Skin epidermis (tissue), 12 donors: Measurements from ENCODE around the gene IGSF10.

Experiments
- H3K27ac ChIP-seq, 21 experiments: fragments of 200-600 bp; sonication (generic) in 11 of 21; one replicate each; pipeline ENCODE4 v1.5.0; 2020; ENCODE audit warnings: mild to moderate bottlenecking in 3 of 21, inconsistent platforms in 2 of 21, moderate library complexity in 2 of 21
- H3K4me3 ChIP-seq, 7 experiments: fragments of 200-600 bp; sonication (generic) in 2 of 7; one replicate each; pipeline ENCODE4 v1.5.0; 2020; ENCODE audit warnings: inconsistent platforms in 2 of 7, mild to moderate bottlenecking in 2 of 7, moderate library complexity in 1 of 7

IGSF10 gene

GRCh38 chr3:151430821-151431484 is 29.9 kb downstream of the IGSF10 start:
- peak overlapping the region in 3 of 21 experiments; percentile 26 to 48 (median 41) for H3K27ac ChIP-seq
- H3K4me3 ChIP-seq, result no peak overlapping the region

- Histone ChIP-seq H3K4me3 (no peak overlapping the region), H3K27ac (no peak overlapping the region)
Observed at GRCh38 chr3:151428386-151428785, 32.5 kb downstream of the IGSF10 start.

GRCh38 chr3:151426341-151426657 is 34.6 kb downstream of the IGSF10 start:
- H3K4me3 ChIP-seq, result no peak overlapping the region
- no peak overlapping the region for H3K27ac ChIP-seq

DNA sequence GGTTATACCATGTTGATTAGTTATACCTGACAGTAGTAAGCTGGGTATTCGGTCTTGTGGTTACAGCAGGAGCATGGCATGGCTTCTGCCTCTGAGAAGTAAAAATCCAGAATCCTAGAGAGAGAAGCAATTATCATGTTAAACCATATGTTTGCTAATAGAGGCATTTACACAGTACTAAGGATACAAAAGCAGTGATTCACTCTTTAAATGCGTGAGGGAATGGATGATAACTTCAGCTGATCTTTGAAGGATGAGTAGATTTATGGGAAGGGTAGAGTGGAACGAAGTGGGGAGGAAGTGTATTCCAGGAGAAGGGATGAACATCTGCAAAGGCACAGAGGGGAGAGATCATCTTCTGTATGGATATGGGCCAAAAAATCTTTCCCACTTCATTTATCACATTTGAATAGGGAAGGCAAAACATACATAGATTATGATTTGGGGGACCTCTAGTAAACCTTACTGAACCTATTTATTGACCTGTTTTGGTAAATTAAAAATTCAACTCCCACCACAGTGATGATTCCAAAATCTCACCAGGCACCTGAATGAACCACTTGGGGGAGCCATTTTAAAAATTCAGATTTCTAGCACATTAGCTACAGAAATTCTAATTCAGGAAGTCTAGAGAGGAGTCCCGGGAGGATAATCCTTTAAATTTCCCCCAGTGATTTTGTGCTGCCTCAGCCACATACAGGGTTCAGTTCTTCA is 35.1 kb downstream of the IGSF10 start:
- no peak overlapping the region for H3K27ac ChIP-seq
- no peak overlapping the region for H3K4me3 ChIP-seq

GRCh38 chr3:151423091-151423490 is 37.8 kb downstream of the IGSF10 start:
- Histone ChIP-seq H3K4me3 (no peak overlapping the region), H3K27ac (no peak overlapping the region)

DNA sequence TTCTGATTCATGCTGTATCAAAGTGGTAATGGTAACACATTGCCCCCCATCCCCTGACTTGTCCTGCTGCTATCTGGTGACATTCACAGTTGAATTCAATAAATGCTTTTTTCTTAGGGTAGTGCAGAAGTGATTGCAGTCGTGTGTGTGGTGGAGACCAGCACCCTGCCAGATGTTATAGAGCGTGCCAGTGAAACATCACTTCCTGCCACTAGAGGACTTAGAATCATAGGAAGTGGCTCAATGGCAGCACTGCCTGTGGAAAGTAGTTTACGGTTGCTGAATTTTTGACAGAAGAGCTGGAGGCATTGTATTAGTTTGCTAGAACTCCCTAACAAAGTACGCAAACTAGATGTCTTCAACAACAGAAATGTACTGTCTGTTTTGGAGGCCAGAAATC is 38.9 kb downstream of the IGSF10 start:
- Histone ChIP-seq H3K4me3 (no peak overlapping the region), H3K27ac (no peak overlapping the region)

DNA sequence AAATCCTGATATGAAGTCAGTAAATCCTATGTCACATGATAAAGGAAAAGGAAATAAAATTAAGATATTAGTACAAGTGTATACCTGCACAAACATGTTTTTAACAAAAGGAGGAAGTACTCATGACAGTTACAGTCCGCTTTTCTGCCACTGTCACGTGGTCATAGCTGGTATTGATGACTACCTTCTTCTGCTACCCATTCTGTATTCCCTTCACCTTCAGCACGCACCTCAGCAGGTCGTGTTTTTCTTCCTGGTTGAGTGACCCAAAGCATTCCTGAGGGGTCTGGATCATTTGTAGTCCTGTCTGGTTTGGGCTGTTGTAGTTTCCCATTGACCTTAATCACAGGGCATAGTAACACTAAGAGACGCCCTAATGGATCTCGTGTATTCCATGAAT is 41.1 kb downstream of the IGSF10 start:
- Histone ChIP-seq H3K4me3 (no peak overlapping the region), H3K27ac (no peak overlapping the region)

- H3K4me3 ChIP-seq, result no peak overlapping the region
Observed at GRCh38 chr3:151415289-151415688, 45.6 kb downstream of the IGSF10 start.

GRCh38 chr3:151412989-151413388 is 47.9 kb downstream of the IGSF10 start:
- Histone ChIP-seq H3K27ac (no peak overlapping the region), H3K4me3 (no peak overlapping the region)

More at GRCh38 chr3:151415289-151415688, 45.6 kb downstream of the IGSF10 start:
- H3K27ac ChIP-seq, result no peak overlapping the region
